HepG2 (cell line): Measurements from ENCODE around the gene HYOU1. TPM values are rescaled to one million over a fixed set of nuclear protein-coding genes. Genes with fewer than 3 reads are reported as not detected.

Experiments
- FIP1L1 ChIP-seq: fragments of 200-400 bp; formaldehyde crosslinking; IDR thresholded peaks from 2 replicates; pipeline ENCODE4 v1.6.1; 2018; ENCODE audit warnings: low read depth, mild to moderate bottlenecking, low read length, moderate library complexity, borderline replicate concordance; ENCODE audit not compliant: insufficient read depth
- GABPA ChIP-seq, 2 experiments: IDR thresholded peaks; 2 replicates each; pipeline ENCODE4 v1.6.1; 2011 to 2016; ENCODE audit warnings: low read depth in 2 of 2, low read length in 1 of 2, missing biosample characterization in 1 of 2, missing genetic modification characterization in 1 of 2
- HNRNPH1 ChIP-seq: fragments of 200-400 bp; formaldehyde crosslinking; optimal IDR thresholded peaks from 2 replicates; pipeline ENCODE3; 2017; ENCODE audit warnings: mild to moderate bottlenecking, low read depth, low read length
- KMT2B ChIP-seq: IDR thresholded peaks from 2 replicates; pipeline ENCODE4 v1.6.1; 2016; ENCODE audit warnings: missing genetic modification reagents, missing compliant biosample characterization
- MZF1 ChIP-seq: sonication (generic); formaldehyde crosslinking; IDR thresholded peaks from 2 replicates; pipeline ENCODE4 v1.8.1; 2023; ENCODE audit warnings: mild to moderate bottlenecking, missing genetic modification reagents, borderline replicate concordance
- NFE2L1 ChIP-seq: sonication (generic); formaldehyde crosslinking; IDR thresholded peaks from 2 replicates; pipeline ENCODE4 v1.4.0; 2020; ENCODE audit warnings: missing genetic modification reagents, mild to moderate bottlenecking, borderline replicate concordance
- RARA ChIP-seq: IDR thresholded peaks from 2 replicates; pipeline ENCODE4 v1.6.1; 2016; ENCODE audit warnings: missing genetic modification reagents, missing compliant biosample characterization
- REL ChIP-seq: sonication (generic); formaldehyde crosslinking; conservative IDR thresholded peaks from 2 replicates; pipeline ENCODE4 v1.8.0; 2022; ENCODE audit warnings: mild to moderate bottlenecking, missing genetic modification reagents, moderate library complexity
- REST ChIP-seq, 2 experiments: IDR thresholded peaks; 2 replicates each; pipeline ENCODE4 v1.6.1; 2011 to 2012; ENCODE audit warnings: low read length in 2 of 2, borderline replicate concordance in 1 of 2, low read depth in 1 of 2, mild to moderate bottlenecking in 1 of 2, moderate library complexity in 1 of 2
- ZC3H13 ChIP-seq: sonication (generic); formaldehyde crosslinking; IDR thresholded peaks from 2 replicates; pipeline ENCODE4 v1.8.1; 2023; ENCODE audit warnings: mild to moderate bottlenecking, missing genetic modification reagents, moderate library complexity
- ZFX ChIP-seq: sonication (generic); formaldehyde crosslinking; IDR thresholded peaks from 2 replicates; pipeline ENCODE4 v1.4.0; 2020; ENCODE audit warnings: mild to moderate bottlenecking, low read depth, missing genetic modification reagents, moderate library complexity
- ZFY ChIP-seq: sonication (generic); formaldehyde crosslinking; IDR thresholded peaks from 2 replicates; pipeline ENCODE4 v1.4.0; 2020; ENCODE audit warnings: missing genetic modification reagents
- ZMYM2 ChIP-seq: sonication (generic); formaldehyde crosslinking; IDR thresholded peaks from 2 replicates; pipeline ENCODE4 v1.8.0; 2022; ENCODE audit warnings: mild to moderate bottlenecking, missing genetic modification reagents
- ZMYM4 ChIP-seq: sonication (generic); formaldehyde crosslinking; IDR thresholded peaks from 2 replicates; pipeline ENCODE4 v1.8.1; 2023; ENCODE audit warnings: mild to moderate bottlenecking, missing genetic modification reagents
- ZNF124 ChIP-seq: sonication (generic); formaldehyde crosslinking; IDR thresholded peaks from 2 replicates; pipeline ENCODE4 v1.4.0; 2020; ENCODE audit warnings: missing genetic modification reagents
- ZNF543 ChIP-seq: sonication (generic); formaldehyde crosslinking; IDR thresholded peaks from 2 replicates; pipeline ENCODE4 v1.4.0; 2020; ENCODE audit warnings: mild to moderate bottlenecking, missing genetic modification reagents
- ZNF558 ChIP-seq: sonication (generic); formaldehyde crosslinking; IDR thresholded peaks from 2 replicates; pipeline ENCODE4 v1.9.0; 2022; ENCODE audit warnings: mild to moderate bottlenecking, missing genetic modification reagents, borderline replicate concordance
- ZNF576 ChIP-seq: sonication (generic); formaldehyde crosslinking; IDR thresholded peaks from 2 replicates; pipeline ENCODE4 v1.4.0; 2020; ENCODE audit warnings: mild to moderate bottlenecking, missing genetic modification reagents
- ZNF766 ChIP-seq: sonication (generic); formaldehyde crosslinking; IDR thresholded peaks from 2 replicates; pipeline ENCODE4 v1.5.0; 2020; ENCODE audit warnings: missing genetic modification reagents, borderline replicate concordance
- ZSCAN21 ChIP-seq: sonication (generic); formaldehyde crosslinking; IDR thresholded peaks from 2 replicates; pipeline ENCODE4 v1.8.0; 2022; ENCODE audit warnings: mild to moderate bottlenecking, missing genetic modification reagents, moderate library complexity, borderline replicate concordance
- polyA plus RNA-seq, 8 experiments: library from polyadenylated mRNA; depleted of rRNA in 3 of 8; stranded (reverse) in 7 of 8; unstranded in 1 of 8; fragments of >200 nt; fragmentation: Illumina TruSeq in 4 of 8; extraction: Trizol in 4 of 8; gene quantifications; 2 replicates each; pipeline versions ENCODE4 v1.2.1 to v1.2.3, GENCODE V29; 2011 to 2016; ENCODE audit warnings: low read depth in 4 of 8, missing spikeins in 1 of 8, mixed read lengths in 1 of 8; ENCODE audit not compliant: insufficient read depth in 1 of 8
- total RNA-seq, 5 experiments: library from RNA; depleted of rRNA; stranded (reverse); fragments of >200 nt; fragmentation: Illumina TruSeq; extraction: Trizol; gene quantifications; 2 replicates each; pipeline ENCODE4 v1.2.3, GENCODE V29; 2016; ENCODE audit warnings: low read depth in 1 of 5
- TF ChIP-seq, protein P1 (sequence below): sonication (generic); formaldehyde crosslinking; IDR thresholded peaks from 2 replicates; pipeline ENCODE4 v1.8.1; 2023; ENCODE audit warnings: mild to moderate bottlenecking, missing genetic modification reagents
- TF ChIP-seq, protein P2 (sequence below): sonication (generic); formaldehyde crosslinking; conservative IDR thresholded peaks from 2 replicates; pipeline ENCODE4 v1.4.0; 2020; ENCODE audit warnings: missing genetic modification reagents

Gene HYOU1
- total and polyA plus RNA-seq, 2 of the 13 experiments (the other 11 are each of a cell fraction or from before 2014, with no cell fraction given) = 127 to 155 TPM

- TF ChIP-seq, protein P1, sequence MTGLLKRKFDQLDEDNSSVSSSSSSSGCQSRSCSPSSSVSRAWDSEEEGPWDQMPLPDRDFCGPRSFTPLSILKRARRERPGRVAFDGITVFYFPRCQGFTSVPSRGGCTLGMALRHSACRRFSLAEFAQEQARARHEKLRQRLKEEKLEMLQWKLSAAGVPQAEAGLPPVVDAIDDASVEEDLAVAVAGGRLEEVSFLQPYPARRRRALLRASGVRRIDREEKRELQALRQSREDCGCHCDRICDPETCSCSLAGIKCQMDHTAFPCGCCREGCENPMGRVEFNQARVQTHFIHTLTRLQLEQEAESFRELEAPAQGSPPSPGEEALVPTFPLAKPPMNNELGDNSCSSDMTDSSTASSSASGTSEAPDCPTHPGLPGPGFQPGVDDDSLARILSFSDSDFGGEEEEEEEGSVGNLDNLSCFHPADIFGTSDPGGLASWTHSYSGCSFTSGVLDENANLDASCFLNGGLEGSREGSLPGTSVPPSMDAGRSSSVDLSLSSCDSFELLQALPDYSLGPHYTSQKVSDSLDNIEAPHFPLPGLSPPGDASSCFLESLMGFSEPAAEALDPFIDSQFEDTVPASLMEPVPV (CRISPR knock-in tag) = peak; percentile 21; the same call in 1 of the 2 replicates
- TF ChIP-seq HNRNPH1 (no peak), ZSCAN21 (CRISPR knock-in tag) (no peak; the same call in 1 of the 2 replicates), REL (CRISPR knock-in tag) (no peak), MZF1 (no peak), FIP1L1 (peak; percentile 35; the same call in 1 of the 2 replicates), KMT2B (CRISPR knock-in tag) (no peak; the same call in 1 of the 2 replicates), ZFX (CRISPR knock-in tag) (no peak), ZNF124 (CRISPR knock-in tag) (no peak), ZNF576 (CRISPR knock-in tag) (no peak), ZNF543 (no peak; the same call in 1 of the 2 replicates), ZFY (no peak; the same call in 1 of the 2 replicates), RARA (CRISPR knock-in tag) (no peak), GABPA (IDR thresholded peaks at IDR 0.05; ENCODE audit: low read depth, low read length) (no peak), GABPA (CRISPR knock-in tag; IDR thresholded peaks at IDR 0.05; ENCODE audit: low read depth) (no peak), ZC3H13 (CRISPR knock-in tag) (peak; percentile 80; the same call in 1 of the 2 replicates), REST (IDR thresholded peaks at IDR 0.05; ENCODE audit: borderline replicate concordance in 1 of 2, low read depth in 1 of 2, low read length in 2 of 2) (no peak), NFE2L1 (no peak), ZNF766 (CRISPR knock-in tag) (no peak), ZMYM2 (CRISPR knock-in tag) (no peak), ZNF558 (CRISPR knock-in tag) (no peak), ZMYM4 (no peak)
- TF ChIP-seq, protein P2, sequence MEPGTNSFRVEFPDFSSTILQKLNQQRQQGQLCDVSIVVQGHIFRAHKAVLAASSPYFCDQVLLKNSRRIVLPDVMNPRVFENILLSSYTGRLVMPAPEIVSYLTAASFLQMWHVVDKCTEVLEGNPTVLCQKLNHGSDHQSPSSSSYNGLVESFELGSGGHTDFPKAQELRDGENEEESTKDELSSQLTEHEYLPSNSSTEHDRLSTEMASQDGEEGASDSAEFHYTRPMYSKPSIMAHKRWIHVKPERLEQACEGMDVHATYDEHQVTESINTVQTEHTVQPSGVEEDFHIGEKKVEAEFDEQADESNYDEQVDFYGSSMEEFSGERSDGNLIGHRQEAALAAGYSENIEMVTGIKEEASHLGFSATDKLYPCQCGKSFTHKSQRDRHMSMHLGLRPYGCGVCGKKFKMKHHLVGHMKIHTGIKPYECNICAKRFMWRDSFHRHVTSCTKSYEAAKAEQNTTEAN (CRISPR knock-in tag) = 0 out of 2 replicates have a peak, but pooled peaks have one; percentile 35
These were observed 37.2 kb upstream of the HYOU1 start (continued) for GRCh38 chr11:119093942-119094815.
